CD8-positive, alpha-beta memory T cell (primary cell): Measurements from ENCODE around the gene NACAD. TPM values are rescaled to one million over a fixed set of nuclear protein-coding genes. Genes with fewer than 3 reads are reported as not detected.

ENCODE experiments used
- polyA plus RNA-seq: library from polyadenylated mRNA; unstranded; fragments of 300-500 nt; fragmentation: Illumina TruSeq; gene quantifications from one replicate; pipeline ENCODE4 v1.2.3, GENCODE V29; 2021
- total RNA-seq, 2 experiments: library from RNA; stranded (reverse); gene quantifications; one replicate each; pipeline ENCODE4 v1.2.3, GENCODE V29; 2021

The NACAD gene
- total and polyA plus RNA-seq, 3 experiments from 2014 or later: 0.31 to 1.3 (median 0.82) TPM

Other genes with a start within 250 kb of the NACAD start
- 100 to 1,000 TPM; 243 to 244 TPM for gene H2AZ2, start 240.9 kb downstream of the NACAD start, total RNA-seq
- 273 TPM for gene H2AZ2, start 240.9 kb downstream of the NACAD start, polyA plus RNA-seq
- gene PURB, start 203.4 kb downstream of the NACAD start, total RNA-seq: 10 to 100 TPM; 45.0 to 45.1 TPM
- gene PURB, start 203.4 kb downstream of the NACAD start, polyA plus RNA-seq: 3.2 TPM
- gene MYO1G, start 110.0 kb downstream of the NACAD start, total RNA-seq: 100 to 1,000 TPM; 363 to 374 TPM
- 182 TPM for gene MYO1G, start 110.0 kb downstream of the NACAD start, polyA plus RNA-seq
- gene CCM2, start 88.8 kb downstream of the NACAD start, total RNA-seq: 10 to 100 TPM; 70.6 to 74.8 TPM
- 81.1 TPM for gene CCM2, start 88.8 kb downstream of the NACAD start, polyA plus RNA-seq
- gene TBRG4, start 22.7 kb upstream of the NACAD start, total RNA-seq: 100 to 1,000 TPM; 198 to 203 TPM
- 58.9 TPM for gene TBRG4, start 22.7 kb upstream of the NACAD start, polyA plus RNA-seq
- gene RAMP3, start 68.8 kb upstream of the NACAD start, total RNA-seq: not detected
- not detected for gene RAMP3, start 68.8 kb upstream of the NACAD start, polyA plus RNA-seq